Spleen (tissue), 7 donors: ENCODE results near the gene MGMT.

Experiments used
- CTCF ChIP-seq, 11 experiments: fragments of 200-600 bp in 7 of 11; fragments of 450-650 bp in 4 of 11; sonication (generic) in 4 of 11; IDR thresholded peaks in 8 of 11; conservative IDR thresholded peaks in 3 of 11; 1 replicate in 7 of 11; 2 replicates in 4 of 11; pipeline versions ENCODE4 v1.4.0 to v1.8.0; 2016 to 2021; ENCODE audit warnings: antibody characterized with exemption in 11 of 11, inconsistent platforms in 4 of 11, mild to moderate bottlenecking in 1 of 11
- POLR2A ChIP-seq, 3 donors: fragments of 450-650 bp; IDR thresholded peaks; one replicate each; pipeline ENCODE4 v1.5.1; 2017; ENCODE audit warnings: antibody characterized with exemption in 3 of 3, mild to moderate bottlenecking in 1 of 3
- POLR2AphosphoS5 ChIP-seq, 3 donors: sonication (generic); formaldehyde crosslinking; IDR thresholded peaks; one replicate each; pipeline ENCODE4 v1.5.1; 2017; ENCODE audit warnings: antibody characterized with exemption in 3 of 3
- donor health status: DM: no; HTN: no; CAD: no; lungs with moderate emphysema.
- donor health status: DM: no; HTN: no; CAD: no.
- donor health status: DM: no; HTN: no; CAD: no.

DNA sequence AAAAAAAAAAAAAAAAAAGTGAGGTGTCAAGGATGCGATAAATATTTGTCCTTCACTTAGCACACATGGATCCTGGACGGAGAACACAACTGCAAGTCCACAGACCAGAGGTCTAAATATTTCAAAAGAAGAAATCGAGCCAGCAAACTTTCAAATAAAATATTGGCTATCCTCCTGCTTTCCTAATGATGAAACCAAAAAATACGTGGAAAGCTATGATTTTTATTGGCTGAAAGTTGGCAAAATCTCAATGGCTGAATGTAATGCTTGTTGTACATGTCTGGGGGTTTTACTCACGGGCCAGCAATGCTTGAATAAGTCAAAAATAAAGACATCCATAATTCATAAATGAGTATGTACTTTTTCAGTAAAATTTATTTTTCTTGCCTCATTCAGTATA is 19.0 kb upstream of the MGMT start:
- TF ChIP-seq POLR2AphosphoS5 (IDR thresholded peaks at IDR 0.05) (no peak), CTCF (IDR thresholded peaks at IDR 0.05 in 8 of 11, conservative IDR thresholded peaks at IDR 0.05 in 3 of 11) (no peak), POLR2A (IDR thresholded peaks at IDR 0.05) (no peak)
